HFF-Myc (cell line): ENCODE measurements around the gene CABP4.
"Not testable (repeated sequence)": the region's sequence is repeated elsewhere in the genome, so short reads cannot be mapped to it uniquely, and the experiment has no call there.

Experiments used
- DNase-seq: peaks from one replicate; pipeline ENCODE4 v3.0.0-alpha.2; 2011; ENCODE audit warnings: low read depth; ENCODE audit errors: extremely low read depth
- H3K4me3 ChIP-seq: replicated peaks from 2 replicates; pipeline ENCODE4 v1.5.1; 2011; ENCODE audit warnings: low read depth, mild to moderate bottlenecking, control low read depth, low read length
- CTCF ChIP-seq: IDR thresholded peaks from 2 replicates; pipeline ENCODE4 v1.5.1; 2012; ENCODE audit warnings: mild to moderate bottlenecking, low read depth, low read length, control low read depth; ENCODE audit errors: missing control alignments

Gene CABP4

GRCh38 chr11:67482275-67482826 is 27.2 kb downstream of the CABP4 start:
- H3K4me3 ChIP-seq = peak overlapping the region; percentile 57
- no peak for TF ChIP-seq CTCF
- DNase-seq = no peak

GRCh38 chr11:67482827-67483798 is 28.0 kb downstream of the CABP4 start, which contains the start of gene AIP:
Gene AIP (plus strand): TSS chr11:67483026. CDS start chr11:67483159, 133 bp downstream.
- peak; percentile 97 for DNase-seq
- no peak for TF ChIP-seq CTCF
- H3K4me3 ChIP-seq = peak within 1 kb of the TSS; percentile 57

GRCh38 chr11:67483831-67484665 is 28.9 kb downstream of the CABP4 start:
- peak overlapping the region; percentile 57 for H3K4me3 ChIP-seq
- DNase-seq = no peak

GRCh38 chr11:67484847-67485311 is 29.7 kb downstream of the CABP4 start:
- H3K4me3 ChIP-seq = no peak overlapping the region

More at GRCh38 chr11:67483831-67484665, 28.9 kb downstream of the CABP4 start:
- TF ChIP-seq CTCF = no peak

GRCh38 chr11:67485873-67486361 is 30.8 kb downstream of the CABP4 start:
- H3K4me3 ChIP-seq, DNase-seq: not testable (repeated sequence)

More at GRCh38 chr11:67484847-67485311, 29.7 kb downstream of the CABP4 start:
- no peak for TF ChIP-seq CTCF
- DNase-seq = no peak

- TF ChIP-seq CTCF = no peak
- H3K4me3 ChIP-seq = no peak overlapping the region
- DNase-seq = no peak
Observed at GRCh38 chr11:67486481-67487195, 31.5 kb downstream of the CABP4 start.
